Inflammatory macrophage (primary cell): ENCODE results near the gene AGAP1.

Experiments used
- DNase-seq, 2 donors: peaks; one replicate each; pipeline ENCODE4 v3.0.0-alpha.2; 2020 to 2022

The AGAP1 gene

DNA sequence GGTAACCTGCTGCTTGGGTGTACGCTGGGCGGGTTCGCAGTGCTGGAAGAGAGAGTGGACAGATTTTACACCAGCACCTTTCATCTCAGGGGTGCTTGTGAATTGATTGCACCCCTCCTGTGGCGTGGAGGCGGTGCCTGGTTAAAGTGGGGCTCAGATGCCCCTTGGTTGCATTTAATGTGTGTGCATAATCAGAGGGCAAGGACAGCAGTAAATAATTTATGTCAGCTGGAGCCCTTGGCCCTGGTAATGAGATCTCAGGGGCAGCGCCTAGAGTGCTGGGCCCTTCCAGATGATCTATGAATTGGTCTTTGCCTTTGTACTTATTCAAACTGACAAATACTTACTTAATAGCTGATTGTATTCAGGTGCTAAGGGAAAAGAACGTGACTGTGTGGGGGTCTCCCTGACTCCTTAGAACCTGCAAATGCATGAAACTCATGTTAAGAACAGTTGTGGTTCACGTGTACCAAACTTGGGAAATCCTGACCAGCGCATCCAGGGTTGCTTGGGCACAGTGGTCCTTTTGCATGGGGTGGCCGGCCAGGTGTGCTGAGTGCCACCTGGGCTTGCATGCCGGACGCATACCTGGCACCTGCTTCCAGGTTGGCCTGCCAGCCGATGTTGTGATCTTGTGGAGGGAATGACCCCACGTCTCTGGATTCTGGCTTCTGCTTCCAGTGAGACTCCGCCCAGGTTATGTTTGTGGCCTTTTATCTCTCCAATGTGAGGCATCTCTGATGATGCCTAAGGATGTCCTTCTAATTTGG, 118.5 kb downstream of the AGAP1 start:
- no peak for DNase-seq

DNA sequence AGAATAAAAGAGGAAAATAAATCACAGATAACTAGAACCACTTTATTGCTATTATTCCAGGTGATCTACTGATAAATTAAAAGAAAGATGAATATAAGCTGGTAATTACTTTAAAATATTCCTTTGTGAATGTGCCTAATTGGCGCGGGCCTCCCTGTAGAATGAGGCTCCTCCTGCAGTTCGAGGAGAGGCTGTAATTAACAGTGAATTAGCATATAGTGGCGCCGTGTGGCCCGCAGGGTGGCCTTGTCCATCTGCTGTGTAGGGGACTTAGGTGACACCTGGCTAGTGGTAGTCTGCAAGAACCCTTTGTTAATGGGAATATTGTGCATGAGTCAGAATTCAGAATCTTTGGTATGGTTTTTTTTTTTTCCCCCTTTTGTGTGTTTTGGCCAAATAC, 119.8 kb downstream of the AGAP1 start:
- no peak for DNase-seq

DNA sequence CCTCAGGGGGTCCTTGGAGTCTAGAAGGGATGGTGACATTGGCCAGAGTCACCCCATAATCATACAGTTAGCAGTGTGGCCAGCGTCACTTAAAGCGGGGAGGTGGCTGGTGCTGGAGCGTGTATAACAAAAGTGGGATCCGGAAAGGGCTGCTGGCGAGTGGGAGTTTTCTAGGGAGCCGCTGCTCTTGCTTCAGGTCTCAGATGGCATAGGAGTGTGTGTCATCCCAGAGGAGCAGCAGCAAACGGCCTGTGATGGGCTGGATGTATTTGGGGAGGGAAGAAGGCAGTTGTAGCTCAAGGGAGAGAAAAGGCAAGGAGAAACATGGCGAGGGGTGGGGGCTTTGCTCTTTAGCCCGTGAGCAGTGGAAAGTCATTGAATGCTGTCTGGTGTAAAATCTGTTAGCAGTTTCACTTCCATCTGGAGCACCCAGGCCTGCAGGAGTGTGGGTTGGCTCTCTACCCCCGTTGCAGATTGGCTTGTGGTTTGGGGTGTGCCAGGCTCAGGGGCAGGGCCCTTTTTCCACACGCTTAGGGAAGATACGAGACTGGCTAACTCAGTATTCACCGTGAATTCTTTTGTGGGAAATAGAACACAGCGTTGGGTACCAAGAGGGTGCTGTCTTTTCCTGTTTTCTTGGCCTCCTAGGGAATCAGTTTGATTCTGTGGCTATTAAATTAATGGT, 120.5 kb downstream of the AGAP1 start:
- peak; percentile 45 to 59 for DNase-seq

- DNase-seq, result peak in 1 of 2 donors; percentile 8
Measured at GRCh38 chr2:235614900-235615712, 121.3 kb downstream of the AGAP1 start.

DNA sequence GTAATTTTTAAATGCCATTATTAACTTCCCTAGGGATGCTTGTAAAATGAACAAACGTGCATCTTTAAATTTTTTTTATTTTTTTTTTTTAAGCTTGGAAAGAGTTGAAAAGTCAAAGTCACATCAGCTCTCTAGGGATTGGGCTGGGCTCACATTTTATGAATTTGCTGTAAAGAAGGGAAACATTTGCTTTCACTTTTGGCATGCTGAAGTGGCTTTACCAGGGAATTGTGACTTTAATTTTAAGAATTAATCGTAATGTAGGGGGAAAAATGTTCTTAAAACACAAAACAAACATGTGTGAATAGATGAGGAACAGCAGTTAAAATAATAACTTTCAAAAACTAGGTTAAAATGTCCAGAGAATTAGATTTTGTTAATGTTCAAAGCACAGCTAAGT, 123.0 kb downstream of the AGAP1 start:
- DNase-seq, result no peak

- no peak for DNase-seq
Measured at GRCh38 chr2:235618039-235618438, 124.2 kb downstream of the AGAP1 start.

GRCh38 chr2:235619544-235619943, 125.7 kb downstream of the AGAP1 start:
- no peak for DNase-seq

GRCh38 chr2:235621736-235622135, 127.9 kb downstream of the AGAP1 start:
- DNase-seq, result no peak

GRCh38 chr2:235623111-235623510, 129.3 kb downstream of the AGAP1 start:
- no peak for DNase-seq

DNA sequence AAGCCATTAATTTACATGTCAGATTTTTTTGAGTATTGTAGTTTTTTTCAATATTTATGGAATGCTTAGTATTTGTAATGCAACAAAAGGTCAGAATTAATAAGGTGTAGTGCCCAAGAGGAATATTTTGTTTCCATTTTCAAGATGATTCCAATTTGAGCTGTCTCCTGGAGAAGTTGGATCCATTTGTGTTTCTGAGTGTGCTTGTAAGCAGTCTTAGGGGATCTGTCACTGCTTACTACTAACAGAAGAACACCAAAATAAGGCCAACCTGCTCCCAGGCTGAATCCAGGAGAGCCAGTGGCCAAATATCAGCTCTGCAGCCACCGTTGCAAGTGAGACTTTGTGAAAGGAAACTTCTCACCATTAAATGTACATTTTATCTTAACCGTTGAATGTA, 129.9 kb downstream of the AGAP1 start:
- DNase-seq, result no peak

DNA sequence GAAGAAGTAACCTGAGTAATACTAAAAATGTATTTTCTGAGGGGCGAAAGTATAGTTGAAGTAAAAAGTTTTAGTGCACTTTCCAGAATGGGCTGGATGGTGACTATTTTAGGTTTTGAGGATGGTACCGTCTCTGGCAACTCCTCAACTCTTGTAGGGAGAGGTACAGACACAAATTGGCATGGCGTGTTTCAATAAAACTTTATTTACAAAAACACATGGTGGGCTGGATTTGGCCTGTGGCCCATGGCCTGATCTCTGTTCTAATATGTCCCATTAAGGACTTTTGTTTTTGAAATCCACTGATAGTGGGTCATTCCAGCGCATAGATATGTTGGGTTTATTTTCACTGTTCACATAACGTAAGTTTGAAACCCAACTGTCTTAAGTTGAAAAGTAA, 132.8 kb downstream of the AGAP1 start:
- DNase-seq, result no peak

DNA sequence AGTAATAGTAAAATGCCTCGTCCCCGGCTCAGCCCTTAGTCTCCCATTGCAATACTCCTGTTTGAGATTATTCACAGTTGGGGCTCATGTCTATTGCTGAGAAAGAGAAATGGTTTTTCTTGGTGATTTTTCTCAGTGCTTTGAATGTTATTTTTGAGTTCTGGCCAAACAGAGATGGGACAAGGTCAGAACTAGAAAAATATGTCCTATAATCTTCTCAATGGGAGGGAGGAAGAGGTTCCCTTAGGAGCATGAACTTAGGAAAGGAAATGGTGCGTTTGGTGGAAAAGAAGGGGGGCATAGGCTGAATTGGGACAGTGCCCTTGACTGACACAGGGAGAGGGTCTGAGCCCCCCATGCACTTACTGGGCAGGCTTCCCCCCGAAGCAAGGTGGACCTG, 133.8 kb downstream of the AGAP1 start:
- no peak for DNase-seq

DNA sequence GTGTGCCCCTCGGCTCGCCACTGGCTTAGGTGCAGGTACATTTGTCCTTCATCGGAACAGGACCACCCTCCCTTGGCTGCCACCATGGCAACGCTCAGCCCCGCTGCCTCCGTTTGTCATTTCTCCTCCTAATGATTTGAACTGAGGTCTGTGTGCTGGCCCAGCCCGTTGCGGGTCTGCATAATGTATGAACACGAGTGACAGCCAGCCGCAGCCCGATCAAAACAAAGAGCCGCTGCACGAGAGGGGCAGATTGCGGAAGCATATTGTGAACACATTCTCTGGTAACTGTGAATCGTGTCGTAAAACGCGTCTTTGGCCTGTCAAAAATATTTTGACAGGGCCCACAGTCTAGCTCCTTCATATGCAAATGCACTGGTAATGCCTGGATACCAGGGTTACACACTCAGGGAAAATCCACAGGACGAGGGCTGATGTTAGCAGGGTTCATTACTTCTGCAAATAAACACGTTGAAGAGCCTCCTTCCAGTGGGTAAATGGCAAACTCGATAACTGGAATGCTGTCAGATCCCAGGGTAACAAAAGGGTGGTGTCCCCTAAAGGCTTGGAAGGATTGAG, 137.0 kb downstream of the AGAP1 start:
- no peak for DNase-seq

DNA sequence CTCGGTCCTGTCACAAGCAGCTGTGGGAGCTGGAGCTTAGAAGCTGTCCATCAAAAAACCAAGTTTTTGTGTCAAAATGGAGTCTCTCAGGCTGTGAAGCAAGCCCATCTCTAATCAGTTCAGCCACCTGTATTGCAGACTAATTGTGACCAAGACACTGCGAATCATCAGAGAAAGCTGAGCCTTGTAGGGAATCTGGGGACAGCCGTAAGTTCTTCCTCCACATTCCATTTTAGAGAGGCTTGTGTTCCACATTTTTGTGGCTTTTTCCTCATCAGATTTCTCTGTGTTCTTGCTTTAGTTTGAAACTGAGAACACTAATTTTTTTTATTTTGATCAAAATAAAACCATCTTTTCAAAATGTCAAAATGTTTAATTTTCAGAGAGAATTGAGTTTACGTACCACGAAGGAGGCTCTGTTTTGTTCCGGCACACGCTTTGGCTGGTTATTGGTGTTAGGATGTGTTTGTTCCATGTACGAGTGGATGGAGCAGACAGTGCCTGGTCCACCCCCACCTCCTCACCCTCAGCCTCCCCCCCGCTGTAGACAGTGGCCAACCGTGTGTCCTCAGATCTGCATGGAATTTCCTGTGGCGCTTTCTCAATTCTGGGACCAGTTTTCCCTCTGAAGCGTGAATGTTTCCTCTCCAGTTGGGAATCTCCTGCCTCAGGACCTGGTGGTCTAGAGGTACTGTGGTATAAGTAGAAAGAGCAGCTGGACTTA, 140.8 kb downstream of the AGAP1 start:
- no peak for DNase-seq

GRCh38 chr2:235636546-235636945, 142.7 kb downstream of the AGAP1 start:
- DNase-seq, result no peak

- DNase-seq, result no peak
Measured at GRCh38 chr2:235637896-235638295, 144.1 kb downstream of the AGAP1 start.

DNA sequence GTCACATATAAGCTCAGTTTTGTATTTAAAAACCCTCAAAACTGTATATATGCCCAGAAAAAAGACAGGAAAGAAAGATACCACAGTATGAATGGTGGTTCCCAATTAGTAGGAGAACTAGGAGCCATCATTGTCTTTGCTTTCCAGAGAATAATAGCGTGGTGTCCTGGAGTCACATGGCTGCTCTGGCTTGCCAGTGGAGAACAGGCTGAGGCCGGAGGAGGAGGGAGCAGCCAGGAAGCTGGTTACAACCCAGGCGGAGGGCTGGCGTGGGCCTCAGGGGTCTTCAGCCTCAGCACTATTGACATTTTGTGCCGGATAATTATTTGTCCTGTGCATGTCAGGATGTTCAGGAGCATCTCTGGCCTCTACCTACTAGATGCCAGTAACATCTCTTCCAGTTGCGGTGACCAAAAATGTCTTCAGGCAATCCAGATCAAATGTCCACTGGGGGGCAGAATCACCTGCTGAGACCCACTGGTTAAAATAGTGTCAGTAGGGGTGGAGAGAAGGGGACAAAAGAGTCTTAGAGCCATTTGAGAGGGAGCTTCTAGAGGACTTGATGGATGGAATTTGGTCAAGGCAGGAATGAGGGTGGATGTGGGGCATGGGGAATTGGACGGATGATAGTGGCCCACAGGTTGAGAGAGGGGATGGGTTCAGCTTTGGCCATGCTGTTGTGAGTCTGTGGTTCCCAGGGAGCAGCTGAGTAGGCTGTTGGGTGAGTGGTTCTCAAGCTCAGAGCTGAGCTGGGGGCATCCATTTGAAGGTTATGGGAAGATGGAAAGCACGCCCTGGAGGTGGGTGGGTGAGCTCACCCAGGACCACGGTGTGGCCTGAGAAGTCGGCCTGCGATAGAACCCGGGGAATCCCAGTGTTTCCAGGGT, 144.9 kb downstream of the AGAP1 start:
- DNase-seq, result no peak

- peak in 1 of 2 donors; percentile 19 for DNase-seq
Measured at GRCh38 chr2:235639428-235639773, 145.6 kb downstream of the AGAP1 start.

GRCh38 chr2:235639885-235640284, 146.0 kb downstream of the AGAP1 start:
- no peak for DNase-seq

DNA sequence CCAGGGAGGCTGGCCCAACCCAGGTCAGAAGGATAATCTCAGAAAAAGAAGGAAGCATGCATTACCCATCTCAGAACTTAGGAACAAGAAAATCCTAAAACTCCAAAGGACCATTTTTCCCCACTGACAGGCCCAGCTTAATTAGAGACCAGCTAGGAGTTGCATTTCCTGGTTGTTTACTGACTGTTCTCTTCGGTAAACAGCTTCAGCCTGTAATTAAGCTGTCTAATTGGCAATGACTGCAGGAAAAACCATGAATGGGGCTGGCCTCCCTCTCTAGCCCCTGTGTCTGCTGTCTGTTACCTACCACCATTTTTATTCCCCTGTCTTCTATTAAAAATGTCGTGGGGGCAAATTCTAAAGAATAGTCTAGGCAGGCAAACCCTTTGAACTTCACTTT, 146.5 kb downstream of the AGAP1 start:
- no peak for DNase-seq

GRCh38 chr2:235640926-235641723, 147.3 kb downstream of the AGAP1 start:
- no peak for DNase-seq
